GM12891 (cell line): ENCODE data around the gene ZNF627. TPM values are rescaled to one million over a fixed set of nuclear protein-coding genes. Genes with fewer than 3 reads are reported as not detected.

Experiments
- DNase-seq: peaks from one replicate; pipeline ENCODE4 v3.0.0; 2011; ENCODE audit warnings: low spot score; ENCODE audit not compliant: insufficient read length
- FAIRE-seq: peaks from 2 replicates; lab custom pipeline; 2011; peaks lifted over from hg19 to GRCh38; lab: Jason Lieb, UNC
- PAX5 ChIP-seq: IDR thresholded peaks from 2 replicates; pipeline ENCODE4 v1.6.1; 2011; ENCODE audit warnings: low read length, moderate library complexity, mild to moderate bottlenecking; ENCODE audit not compliant: insufficient read depth, severe bottlenecking
- POLR2A ChIP-seq: IDR thresholded peaks from 2 replicates; pipeline ENCODE4 v1.6.1; 2011; ENCODE audit warnings: low read depth, low read length, control low read depth
- POLR2AphosphoS5 ChIP-seq: IDR thresholded peaks from 2 replicates; pipeline ENCODE4 v1.6.1; 2011; ENCODE audit warnings: low read depth, low read length, control low read depth
- POU2F2 ChIP-seq: IDR thresholded peaks from 2 replicates; pipeline ENCODE4 v1.6.1; 2011; ENCODE audit warnings: low read depth, mild to moderate bottlenecking, control low read depth, low read length, moderate library complexity
- SPI1 ChIP-seq: IDR thresholded peaks from 2 replicates; pipeline ENCODE4 v1.6.1; 2011; ENCODE audit warnings: low read depth, low read length, control low read depth
- TAF1 ChIP-seq: IDR thresholded peaks from 2 replicates; pipeline ENCODE4 v1.6.1; 2011; ENCODE audit warnings: low read depth, low read length, control low read depth
- polyA plus RNA-seq: library from polyadenylated mRNA; unstranded; fragments of >200 nt; gene quantifications from one replicate; pipeline ENCODE4 v1.2.1, GENCODE V29; 2012; ENCODE audit warnings: low read depth, missing spikeins, inconsistent platforms; ENCODE audit not compliant: missing spikeins

The ZNF627 gene
- polyA plus RNA-seq: 4.1 TPM

- FAIRE-seq (peak; percentile 96), DNase-seq (peak; percentile 93)
- TF ChIP-seq POU2F2 (peak; percentile 84), PAX5 (no peak), POLR2A (peak; percentile 94), POLR2AphosphoS5 (peak; percentile 95), SPI1 (no peak), TAF1 (peak; percentile 68)
Measured at GRCh38 chr19:11597202-11598102, at the start of gene ZNF627. Gene ZNF627, plus strand, starts transcription at chr19:11597483. Its CDS starts 145 bp downstream, at chr19:11597628.

- TF ChIP-seq POLR2A (no peak), PAX5 (no peak), SPI1 (no peak), POU2F2 (no peak), TAF1 (no peak), POLR2AphosphoS5 (no peak)
- DNase-seq: no peak
Measured at GRCh38 chr19:11547929-11548700, 49.2 kb upstream of the ZNF627 start.

DNA sequence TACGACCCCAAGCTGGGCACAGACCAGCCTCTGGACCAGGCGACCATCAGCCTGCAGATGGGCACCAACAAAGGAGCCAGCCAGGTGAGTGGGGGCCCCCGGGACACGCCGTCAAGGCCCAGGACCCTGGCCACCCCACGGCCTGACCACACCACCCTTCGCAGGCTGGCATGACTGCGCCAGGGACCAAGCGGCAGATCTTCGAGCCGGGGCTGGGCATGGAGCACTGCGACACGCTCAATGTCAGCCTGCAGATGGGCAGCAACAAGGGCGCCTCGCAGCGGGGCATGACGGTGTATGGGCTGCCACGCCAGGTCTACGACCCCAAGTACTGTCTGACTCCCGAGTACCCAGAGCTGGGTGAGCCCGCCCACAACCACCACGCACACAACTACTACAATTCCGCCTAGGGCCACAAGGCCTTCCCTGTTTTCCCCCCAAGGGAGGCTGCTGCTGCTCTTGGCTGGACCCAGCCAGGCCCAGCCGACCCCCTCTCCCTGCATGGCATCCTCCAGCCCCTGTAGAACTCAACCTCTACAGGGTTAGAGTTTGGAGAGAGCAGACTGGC lies 47.8 kb upstream of the ZNF627 start:
- FAIRE-seq (no peak), DNase-seq (no peak)
- TF ChIP-seq SPI1 (no peak), PAX5 (no peak), POU2F2 (no peak), TAF1 (no peak), POLR2AphosphoS5 (no peak), POLR2A (no peak)

More at GRCh38 chr19:11547929-11548700, 49.2 kb upstream of the ZNF627 start:
- no peak for FAIRE-seq

DNA sequence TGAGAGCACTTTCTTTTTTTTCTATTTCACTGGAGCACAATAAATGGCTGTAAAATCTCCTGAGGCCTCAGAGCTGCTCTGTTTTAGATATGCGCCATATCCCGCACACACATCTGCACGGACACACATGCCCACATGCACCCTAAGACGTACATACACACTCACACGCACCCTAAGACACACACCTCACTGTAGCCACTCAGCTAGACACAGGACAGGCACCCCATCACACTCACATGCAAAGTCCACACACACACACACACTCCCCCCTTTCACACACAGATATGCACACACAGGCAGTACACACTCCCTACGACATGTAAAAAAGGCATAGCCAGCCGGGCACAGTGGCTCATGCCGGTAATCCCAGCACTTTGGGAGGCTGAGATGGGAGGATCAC lies 47.0 kb upstream of the ZNF627 start:
- no peak for FAIRE-seq
- DNase-seq: no peak
- TF ChIP-seq SPI1 (no peak), POLR2AphosphoS5 (no peak), POLR2A (no peak), TAF1 (no peak), POU2F2 (no peak), PAX5 (no peak)

- TF ChIP-seq POLR2AphosphoS5 (no peak), PAX5 (no peak), POU2F2 (no peak), SPI1 (no peak), TAF1 (no peak), POLR2A (no peak)
- DNase-seq (no peak), FAIRE-seq (no peak)
Measured at GRCh38 chr19:11551603-11552235, 45.6 kb upstream of the ZNF627 start.

GRCh38 chr19:11552666-11553372 lies 44.5 kb upstream of the ZNF627 start:
- no peak for DNase-seq
- no peak for FAIRE-seq
- TF ChIP-seq POLR2AphosphoS5 (no peak), TAF1 (no peak), POLR2A (no peak), POU2F2 (no peak), PAX5 (no peak), SPI1 (no peak)

DNA sequence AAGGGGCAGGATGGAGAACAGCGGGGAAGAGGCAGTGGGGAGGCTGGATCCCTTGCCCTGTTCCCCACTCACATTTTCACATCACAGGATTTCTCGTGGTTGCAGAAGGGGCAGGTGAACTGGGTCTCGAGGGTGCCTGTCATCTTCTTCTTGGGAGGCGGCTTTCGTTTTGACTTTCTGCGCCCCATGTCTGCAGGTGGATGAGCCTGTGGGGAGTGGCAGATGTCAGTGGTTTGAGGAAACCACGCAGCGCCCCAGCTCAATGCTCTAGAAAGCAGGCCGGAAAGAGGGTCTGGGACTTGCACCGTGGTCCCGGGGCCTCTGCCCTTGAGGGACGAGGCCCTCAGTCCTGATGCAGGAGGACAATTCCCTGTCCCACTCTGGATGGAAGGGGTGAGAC lies 43.1 kb upstream of the ZNF627 start:
- FAIRE-seq (peak; percentile 78), DNase-seq (no peak)
- 0 out of 2 replicates have a peak, but pooled peaks have one; percentile 18 for TF ChIP-seq POU2F2
- no peak for TF ChIP-seq TAF1

GRCh38 chr19:11555246-11555645 lies 42.0 kb upstream of the ZNF627 start:
- no peak for FAIRE-seq
- no peak for DNase-seq
- TF ChIP-seq POU2F2: no peak
- no peak for TF ChIP-seq SPI1
- TF ChIP-seq PAX5: no peak
- no peak for TF ChIP-seq TAF1
- TF ChIP-seq POLR2AphosphoS5: no peak
- no peak for TF ChIP-seq POLR2A
